ENCODE data around the gene AUTS2.
"Not testable (repeated sequence)": the region's sequence is repeated elsewhere in the genome, so short reads cannot be mapped to it uniquely, and the experiment has no call there.

AUTS2 gene

DNA sequence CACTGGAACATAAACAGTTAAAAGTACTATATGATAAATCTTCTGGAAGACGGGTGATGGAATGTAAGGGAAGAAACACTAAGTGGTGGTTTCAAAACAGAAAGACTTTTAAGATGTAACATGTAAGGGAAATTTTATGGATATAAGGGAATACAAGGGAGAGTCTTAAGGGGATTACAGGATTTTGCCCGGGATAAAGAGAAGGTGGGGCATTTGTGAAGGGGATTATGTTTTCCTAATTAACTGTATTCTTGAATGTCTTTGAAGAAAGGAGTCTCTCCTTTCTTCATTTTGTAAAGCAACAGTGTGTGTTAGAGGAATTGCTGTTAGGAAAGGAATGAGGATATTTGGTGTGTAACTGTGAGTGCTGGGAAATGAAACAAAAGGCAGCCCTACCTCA lies 745.2 kb downstream of the AUTS2 start:
- DNase-seq, result no peak

DNA sequence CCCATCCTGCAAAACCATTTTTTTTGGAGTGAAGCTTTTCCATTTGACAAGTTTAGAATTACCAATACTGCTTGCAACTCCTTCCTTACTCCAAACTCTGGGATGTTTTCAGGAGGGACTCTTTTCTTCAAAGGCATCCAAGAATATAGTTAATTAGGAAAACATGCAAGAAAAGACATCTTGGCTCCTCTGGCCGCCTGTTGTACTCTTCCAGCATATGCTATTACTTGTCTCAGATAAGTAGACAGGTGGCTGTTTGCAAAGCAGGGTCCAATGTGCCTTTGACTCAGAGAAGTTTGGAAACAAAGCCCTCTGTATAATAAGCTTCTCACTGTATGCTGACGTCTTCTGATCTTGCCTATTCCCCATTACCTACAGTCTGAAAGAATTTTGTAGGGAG lies 746.5 kb downstream of the AUTS2 start:
- no peak for DNase-seq

DNA sequence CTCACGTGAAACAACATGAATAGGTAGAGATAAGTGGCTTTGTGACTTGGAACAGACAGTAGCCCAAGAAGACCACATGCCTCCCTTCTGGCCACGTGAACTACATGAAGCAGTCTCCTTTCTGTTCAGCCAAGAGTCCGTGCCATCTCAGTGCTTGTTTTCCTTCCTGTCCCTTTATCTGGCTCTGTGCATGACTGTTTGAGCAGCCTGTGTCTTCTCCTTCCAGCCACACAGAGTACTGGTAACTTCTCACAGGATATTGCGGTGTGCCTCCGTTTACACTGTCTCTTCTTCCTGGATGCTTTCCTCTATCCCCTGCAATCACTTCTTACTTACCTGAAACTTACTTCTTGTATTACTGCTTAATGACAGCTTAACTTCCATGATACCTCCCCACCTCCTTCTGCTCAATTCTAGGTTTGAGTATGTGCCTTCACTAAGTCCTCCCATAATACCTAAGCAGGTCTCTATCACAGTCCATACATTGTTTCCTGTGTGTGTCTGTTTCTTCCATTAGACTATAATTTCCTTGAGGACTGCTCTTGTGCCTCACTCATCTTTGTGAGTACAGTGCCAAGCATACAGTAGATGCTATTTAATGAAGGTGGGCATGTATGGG lies 748.7 kb downstream of the AUTS2 start:
- no peak for DNase-seq

DNA sequence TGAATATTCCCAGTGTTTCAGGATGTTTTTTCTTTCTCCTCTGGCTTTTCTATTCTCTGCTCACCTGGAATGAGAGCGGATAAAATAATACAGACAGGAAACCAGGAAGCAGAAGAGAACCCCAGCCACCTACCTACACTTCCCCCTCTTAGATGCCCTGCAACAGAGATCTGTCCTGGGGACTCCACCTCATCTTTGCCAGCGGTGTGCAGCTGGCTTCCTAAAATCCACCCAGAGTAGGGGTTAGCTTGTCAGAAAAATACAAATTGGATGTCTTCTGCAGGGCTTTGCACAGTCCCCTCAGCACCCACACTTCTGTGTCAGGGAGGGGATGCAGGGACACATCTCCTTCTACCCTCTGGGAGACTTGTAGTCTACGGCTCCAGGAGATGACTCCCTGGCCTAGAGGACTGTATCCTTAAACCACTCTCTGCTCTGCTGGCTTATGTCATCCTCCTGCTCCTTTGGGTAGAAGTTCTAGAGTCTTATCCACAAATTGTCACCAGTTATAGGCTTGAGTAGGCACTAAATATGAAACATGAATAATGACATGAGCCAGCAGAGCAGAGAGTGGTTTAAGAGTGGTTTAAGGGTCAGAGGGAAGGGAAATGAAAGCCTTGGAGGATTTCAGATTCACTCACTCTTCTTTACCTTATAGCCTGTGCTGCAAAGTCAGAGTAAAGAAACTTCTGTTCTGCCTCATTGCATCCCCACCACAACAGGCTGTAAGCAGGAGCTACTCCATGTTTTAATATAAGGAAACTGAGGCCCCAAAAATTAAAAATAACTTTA lies 749.4 kb downstream of the AUTS2 start:
- DNase-seq, result no peak

DNA sequence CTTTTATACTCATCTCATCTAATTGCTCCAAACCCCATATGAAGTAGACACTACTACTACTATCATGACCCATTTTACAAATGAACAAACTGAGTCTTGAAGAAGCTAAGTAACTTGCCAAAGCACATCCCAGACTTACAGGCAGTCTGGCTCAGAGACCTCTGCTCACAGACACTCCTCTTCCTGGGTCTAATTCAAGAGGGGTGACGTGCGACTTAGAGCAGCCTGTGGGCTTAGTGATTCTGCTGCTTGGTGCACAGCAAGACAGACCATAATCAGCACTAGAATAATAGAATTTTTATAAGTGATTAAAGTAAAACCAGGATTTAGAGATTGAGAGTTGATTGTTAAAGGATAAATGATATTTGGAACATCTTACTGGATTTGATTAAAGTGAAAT lies 750.8 kb downstream of the AUTS2 start:
- no peak for DNase-seq

DNA sequence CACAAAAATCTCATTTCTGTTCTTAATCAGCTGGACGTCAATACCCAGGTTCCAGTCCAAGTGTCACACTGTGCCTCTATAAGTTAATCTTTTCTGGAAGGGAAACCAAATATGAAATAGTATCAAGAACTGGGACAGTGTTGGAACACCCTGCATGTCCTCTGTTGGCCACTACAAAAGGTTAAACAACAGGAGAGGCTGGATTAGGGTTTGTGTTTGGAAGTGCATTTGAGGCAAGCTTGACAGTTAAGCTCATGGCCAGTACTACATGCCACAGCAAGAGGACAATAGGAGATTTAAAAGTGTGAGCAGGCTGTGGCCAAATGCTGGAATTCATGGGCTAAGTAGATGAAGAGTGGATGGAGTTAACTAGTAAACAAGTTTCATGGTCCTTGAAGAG lies 751.5 kb downstream of the AUTS2 start:
- DNase-seq, result no peak

DNA sequence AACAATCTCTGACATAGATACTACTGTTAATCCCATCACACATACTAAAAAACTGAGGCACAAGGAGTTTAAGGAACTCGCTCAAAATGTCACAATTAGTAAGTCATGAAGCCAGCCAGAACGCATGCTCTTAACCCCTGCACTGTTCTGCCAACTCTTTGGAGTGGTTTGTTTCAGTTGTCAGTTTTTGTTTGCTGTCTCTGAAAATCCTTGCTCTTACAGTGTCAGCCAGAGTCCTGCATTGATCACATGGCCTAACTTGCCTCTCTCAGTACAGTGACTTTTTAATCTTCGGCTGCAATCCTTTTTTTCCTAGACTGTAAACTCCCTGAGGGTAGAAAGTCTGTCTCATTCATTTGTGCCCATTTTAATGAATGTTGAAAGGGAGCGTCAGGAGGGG lies 753.8 kb downstream of the AUTS2 start:
- DNase-seq, result no peak

DNA sequence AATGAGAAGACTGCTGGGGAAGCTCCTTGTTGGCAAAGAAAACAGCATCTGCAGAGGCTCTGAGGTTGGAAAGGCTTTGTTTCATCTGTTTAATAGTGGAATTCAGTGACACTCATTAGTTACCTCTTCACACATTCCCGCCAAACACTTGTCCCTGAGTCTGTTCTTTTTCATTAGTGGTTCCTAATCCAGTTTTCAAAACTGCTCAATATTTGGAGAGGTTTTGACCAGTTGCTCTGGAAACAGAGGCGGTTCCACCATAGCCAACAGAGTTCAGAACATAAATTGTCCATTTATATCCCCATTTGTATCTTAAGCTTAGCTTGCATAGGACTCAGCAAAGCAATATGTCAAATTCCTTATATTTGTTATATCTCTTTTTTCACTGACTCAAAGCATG lies 754.6 kb downstream of the AUTS2 start:
- DNase-seq, result no peak

DNA sequence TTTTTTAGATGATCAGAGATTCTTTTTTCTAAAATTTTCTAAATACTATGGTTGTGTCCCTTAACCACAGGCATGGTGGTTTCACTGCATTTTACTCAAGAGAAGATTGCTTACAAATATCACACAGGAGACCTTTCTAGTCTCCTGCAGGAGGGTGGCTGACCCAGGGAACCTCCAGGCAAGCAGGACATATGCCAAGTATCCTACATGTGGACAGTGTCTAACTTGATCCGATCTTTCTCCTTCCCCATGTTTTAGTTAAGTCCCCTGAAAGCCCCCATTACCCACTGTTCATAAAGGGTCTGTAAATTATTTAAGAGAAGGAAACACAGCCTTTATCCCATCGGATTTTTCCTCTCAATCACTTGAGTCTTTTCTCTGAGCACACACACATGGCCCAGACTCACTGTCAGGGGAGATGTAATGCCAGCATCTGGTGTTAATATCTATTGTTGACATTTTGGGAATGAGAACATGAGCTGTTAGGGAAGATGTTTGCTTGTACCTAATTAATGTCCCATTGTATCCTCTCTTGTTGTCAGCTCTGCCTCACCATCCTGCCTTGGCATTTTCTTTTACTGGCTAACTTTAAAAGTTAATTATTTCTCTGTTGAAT lies 755.2 kb downstream of the AUTS2 start:
- DNase-seq, result no peak

DNA sequence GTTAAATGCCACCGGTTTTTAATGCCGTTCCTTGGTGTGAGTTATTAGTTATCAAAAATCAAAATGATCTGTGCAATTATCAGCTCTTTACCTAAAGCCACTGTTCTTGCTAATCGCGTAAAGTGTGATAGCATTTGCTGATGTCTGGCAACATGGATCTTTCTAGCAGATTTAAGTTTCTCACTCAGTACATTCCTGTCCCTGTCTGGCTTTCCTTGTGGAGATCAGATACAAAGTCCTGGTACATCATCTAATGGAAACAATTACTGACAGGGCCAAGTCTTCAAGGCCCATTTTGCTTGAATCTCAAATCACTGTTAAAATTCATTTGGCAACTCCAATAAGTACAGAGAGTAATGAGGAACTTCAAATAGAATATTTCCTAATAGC lies 755.7 kb downstream of the AUTS2 start:
- no peak for DNase-seq

DNA sequence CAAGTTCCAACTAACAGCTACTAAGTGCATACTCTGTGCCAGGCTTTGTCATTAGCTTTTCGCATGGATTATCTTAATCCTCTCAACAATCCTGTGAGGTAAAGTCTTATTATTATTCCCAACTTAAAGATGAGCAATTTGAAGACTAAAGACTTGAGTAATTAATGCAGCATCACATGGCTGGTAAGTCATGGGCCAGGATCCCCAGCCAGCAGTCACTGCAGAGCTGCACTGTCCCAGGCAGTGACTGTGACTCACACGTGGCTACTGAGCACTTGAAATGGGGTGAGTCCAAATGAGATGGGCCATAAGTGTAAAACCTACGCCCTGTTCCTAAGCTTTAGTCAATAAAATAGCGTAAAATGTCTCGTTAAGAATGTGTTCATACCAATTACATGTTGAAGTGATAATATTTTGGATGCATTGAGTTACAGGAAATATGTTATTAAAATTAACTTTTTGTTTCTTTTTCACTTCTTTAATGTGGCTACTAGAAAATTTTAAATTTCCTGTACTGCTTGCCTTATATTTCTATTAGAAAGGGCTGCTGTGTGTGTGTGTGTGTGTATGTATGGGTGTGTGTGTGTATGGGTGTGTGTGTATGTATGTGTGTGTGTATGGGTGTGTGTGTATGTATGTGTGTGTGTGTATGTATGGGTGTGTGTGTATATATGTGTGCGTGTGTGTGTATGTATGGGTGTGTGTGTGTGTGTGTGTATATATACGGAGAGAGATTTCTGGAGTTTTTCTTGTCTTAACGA lies 756.3 kb downstream of the AUTS2 start:
- no peak for DNase-seq

DNA sequence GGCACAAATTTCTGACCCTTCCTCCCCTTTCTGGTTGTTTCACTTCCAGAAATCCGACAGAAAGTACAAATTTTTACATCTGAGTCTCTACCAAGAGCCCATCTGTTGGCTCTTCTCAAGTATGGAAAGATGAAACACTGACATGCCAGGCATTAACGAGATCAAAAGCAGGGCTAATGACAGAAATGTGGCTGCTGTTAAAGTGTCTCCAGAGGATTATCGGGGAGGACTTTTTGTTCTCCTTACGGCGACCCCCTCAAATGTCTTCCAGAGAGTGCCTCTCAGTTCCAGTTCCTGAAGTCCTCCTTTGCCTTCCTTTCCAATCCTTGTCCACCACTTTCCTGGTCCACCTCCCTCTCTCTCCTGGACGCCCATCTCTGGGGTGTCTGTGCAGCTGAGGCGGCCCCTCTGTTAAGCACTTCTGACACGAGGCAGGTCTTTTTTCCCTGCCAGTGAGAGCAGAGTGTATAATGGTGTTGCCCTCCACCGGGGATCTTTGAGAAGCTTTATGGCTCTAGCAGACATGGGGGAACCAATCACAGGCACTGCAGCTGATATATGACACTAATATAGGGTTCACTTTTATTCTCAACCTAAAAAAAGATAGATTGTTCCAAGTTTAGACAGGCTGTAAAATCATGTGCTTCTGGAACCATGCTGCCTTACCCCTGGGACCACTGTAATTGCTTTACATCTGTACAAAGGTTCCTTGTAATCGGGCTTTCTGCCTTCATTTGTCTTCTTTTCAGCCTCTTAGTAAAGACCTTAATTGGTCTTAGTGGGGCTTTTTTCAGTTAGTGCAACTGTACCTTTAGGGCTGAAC lies 757.1 kb downstream of the AUTS2 start:
- no peak for DNase-seq

DNA sequence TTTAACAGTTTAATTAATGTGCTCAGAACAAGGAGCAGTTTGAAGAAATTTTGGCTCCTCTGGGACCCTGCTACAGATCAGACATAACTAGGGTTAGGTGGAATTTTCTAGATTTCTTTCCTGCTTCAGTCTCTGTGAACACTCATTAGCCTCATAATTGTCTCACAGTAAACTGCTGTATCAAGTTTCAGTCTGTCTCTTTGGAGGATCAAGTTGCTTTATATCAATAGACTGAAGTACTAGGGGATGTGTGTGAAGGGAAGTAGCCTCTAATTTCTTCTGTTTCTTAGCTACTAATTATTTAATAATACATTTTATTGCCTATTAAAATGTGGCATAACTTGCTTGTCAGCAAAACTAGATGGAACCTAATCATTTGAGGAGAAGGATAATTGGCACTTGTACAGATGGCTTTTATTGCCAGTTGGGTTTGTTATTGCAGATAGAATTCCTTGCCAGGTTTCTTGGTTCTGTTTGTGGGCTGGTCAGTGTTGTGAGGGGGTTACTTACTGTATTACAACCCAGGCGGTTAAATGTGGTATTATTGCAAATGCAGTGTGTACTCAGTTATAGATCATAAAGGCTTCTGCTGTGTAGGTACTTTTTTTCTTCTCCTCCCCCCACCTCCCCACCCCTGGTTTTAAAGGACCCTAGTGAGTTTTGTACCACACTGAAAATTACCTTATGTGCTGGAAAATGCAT lies 758.0 kb downstream of the AUTS2 start:
- no peak for DNase-seq

DNA sequence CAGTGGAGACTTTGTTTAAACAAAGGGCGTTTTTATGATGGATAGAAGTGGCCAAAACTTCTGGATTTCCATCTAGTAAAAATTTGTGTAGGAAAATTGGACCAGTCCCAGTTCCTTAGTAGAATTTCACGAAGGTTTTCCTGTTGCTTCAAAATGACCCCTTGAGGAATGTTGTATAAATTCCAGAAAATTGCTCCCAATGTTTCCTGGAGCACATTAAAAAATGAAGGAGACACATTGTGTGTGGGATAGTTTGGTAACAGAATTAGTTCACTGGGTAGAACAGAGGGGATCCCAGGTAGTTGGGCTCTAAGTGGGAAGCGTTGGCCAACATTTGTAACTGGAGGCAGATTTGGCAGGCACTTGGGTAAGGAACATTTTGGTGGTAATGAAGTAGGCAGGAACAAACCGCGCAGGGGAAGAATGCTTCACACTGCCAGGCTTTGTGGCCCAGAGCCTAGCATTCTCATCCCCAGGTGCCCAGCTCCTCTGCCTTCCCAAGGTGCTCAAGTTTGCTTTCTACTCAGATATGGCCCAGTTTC lies 758.6 kb downstream of the AUTS2 start:
- no peak for DNase-seq

DNA sequence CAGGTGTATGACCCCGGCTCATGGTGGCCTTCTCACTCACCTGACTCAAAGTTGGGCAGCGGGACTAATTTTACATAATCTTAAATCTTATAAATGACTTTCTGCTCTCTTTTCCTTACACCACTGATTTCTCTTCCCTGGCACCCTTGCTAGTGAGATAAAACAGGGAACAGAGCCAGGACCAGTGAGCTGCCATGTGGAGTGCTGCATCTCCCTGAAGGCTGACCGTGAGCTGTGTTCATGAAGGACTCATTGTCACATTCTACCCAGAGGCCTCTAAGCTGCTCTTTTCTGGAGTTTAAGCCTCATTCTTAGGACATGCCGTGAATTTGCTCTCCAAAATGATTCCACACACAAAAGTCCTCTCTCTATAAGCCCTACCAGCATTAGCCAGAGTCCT lies 762.3 kb downstream of the AUTS2 start:
- no peak for DNase-seq

DNA sequence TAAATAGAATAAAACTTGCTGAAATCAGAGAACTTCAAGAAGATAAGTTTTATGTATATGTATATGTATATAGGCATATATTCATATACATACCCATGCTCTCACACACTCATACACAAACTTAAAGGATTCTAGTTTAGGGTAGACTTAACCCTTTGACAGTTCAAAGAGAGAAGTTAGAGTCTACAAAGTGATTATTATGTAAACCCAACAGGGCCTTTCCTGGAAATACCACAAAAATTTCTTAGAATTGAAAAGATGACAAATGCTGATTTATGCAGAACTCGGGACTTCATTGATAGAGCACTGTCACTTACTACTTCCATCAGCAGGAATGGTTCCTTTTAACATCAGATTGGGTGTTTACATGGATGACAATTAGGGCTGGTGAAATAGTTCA lies 763.5 kb downstream of the AUTS2 start:
- DNase-seq, result no peak

DNA sequence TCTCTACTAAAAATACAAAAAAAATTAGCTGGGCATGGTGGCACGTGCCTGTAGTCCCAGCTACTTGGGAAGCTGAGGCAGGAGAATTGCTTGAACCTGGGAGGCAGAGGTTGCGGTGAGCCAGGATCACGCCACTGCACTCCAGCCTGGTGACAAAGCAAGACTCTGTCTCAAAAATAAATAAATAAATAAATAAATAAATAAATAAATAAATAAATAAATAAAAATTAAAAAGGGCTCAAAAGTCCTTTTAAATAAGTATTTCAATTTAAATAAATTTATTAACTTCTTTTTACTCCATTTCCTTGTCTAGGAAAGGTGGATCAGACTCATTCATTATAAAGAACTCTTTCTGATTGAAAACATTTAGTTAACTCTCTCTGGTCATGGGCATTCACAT lies 766.1 kb downstream of the AUTS2 start:
- not testable (repeated sequence) for DNase-seq

DNA sequence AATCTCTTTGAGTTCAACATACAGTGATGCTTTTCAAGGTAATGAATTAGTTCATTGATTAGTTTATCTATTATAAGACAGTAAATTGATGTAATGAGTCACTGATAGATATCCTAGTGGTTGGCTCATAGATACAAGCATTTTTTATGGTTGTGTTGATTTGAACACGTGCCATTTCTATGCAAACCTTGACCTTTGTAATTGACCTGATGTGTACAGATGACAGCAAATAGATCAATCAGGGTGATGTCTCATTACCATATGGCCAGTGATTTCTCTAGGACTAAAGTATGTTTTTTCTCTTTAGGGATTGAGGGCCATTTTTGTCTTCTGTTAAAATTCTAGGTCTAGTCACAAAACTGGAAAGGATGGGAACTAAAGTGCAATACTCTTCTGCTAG lies 773.4 kb downstream of the AUTS2 start:
- DNase-seq, result no peak

DNA sequence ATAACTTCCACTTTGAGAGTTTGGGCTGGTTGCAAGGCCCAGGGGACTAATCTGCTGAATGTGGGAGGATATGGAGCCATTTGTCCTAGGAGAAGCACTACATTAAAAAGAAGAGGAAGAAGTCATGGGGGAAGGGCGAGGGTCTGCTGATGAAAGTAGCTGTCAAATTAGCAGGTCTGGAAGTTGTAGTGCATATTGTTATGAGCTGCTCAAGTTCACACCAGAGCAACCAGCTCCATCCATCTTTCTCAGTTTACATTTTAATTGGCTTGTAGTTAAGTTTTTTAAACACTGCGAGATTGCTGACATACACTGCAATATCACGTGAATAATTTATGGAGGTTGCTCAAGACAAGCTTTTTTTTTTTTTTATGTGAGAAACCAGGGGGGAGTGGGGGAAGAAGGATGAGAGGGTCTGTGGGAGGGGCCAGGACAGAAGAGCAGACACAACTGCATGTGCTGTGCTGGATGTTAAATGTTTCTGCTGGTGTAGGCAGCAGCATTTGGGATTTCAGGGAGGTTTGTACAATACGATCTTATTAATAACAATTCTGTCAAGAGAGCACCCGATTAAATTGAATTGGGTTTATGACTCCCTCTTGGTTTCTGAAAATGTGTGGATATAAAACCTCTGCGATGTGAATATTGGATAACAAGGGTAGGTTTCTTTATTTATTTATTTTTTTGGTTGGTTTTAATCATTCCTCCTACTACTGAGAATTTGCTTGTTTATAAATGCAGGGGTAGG lies 774.7 kb downstream of the AUTS2 start:
- DNase-seq, result no peak

DNA sequence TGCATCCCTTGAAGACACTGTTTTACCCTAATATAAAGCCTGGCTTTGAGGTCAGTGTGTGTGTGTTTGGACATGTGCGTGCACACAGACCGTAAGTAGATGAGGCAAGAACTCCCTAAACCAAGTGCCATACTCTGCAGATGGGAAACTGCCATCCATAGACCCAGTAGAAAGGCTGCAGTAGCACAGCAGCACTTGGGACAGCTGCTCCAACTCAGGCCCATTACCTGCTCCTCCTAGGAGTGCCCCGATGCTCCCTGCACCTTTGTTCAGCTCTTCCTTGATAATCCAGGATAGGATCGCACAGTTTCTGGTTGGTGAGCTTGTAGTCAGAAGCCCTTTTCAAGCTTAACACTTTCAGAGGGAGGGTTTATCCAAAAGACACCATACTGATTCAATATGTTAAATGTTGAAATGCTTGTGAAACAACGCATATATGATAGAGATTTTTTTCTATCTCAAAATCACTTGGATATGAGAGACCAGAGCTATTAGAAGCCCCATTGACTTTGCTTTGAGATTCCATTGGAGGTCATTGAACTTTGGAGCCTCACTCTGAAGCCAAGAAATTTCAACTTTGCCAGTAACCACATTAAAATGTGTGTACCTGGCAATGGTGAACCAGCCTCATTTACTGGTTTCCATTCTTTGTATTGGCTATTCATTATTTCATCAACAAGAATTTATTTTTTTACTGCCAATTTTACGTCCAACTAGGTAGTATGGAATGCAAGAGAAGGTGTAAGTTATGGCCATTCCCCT lies 776.7 kb downstream of the AUTS2 start:
- DNase-seq, result no peak

Data from CD4-positive, alpha-beta T cell treated with Interleukin-15 for 1 hour (primary cell).